ENCODE results near the gene ADAMTSL1. TPM values are rescaled to one million over a fixed set of nuclear protein-coding genes. Genes with fewer than 3 reads are reported as not detected.

Gene ADAMTSL1
- total RNA-seq, 4 donors from 2014 or later: 13.3 to 39.7 (median 27.2) TPM

DNA sequence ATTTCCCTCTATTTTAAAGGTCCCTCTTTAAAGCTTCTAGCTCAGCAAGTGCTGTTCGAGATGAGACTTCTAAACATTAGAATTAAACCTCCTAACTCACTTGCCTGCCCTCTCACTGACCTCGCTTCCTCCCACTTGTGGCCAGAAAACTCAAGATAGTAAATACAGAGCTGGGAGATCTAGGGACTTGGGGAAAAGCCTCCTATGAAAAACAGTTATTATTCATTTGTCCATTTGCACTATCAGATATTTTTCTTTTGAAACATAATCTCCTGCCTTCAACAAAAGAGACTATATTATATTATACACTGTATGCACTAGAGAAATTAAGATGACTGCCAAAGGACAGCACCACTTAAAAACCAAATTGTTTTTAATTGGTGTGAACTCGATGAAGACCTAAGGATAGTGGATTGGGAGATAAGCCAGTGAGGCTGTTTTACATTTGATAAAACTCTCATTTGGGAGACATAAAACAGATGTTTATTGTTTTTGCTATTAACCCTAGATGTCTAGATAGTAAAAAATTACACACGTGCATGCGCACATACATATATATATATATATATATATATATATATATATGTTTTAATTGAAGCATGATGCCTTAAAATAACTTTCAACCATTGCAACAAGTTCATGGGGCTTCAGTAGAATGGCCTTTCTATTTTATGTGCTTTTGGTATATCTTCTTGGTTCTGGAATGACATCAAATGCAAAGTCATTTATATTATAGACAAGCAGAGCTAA lies 229.4 kb downstream of the ADAMTSL1 start:
- Histone ChIP-seq H3K4me3 (no peak overlapping the region), H3K4me1 (peaks cover 0 to 17% (median 0%) of the 10 kb centered on the region in 4 donors), H3K27ac (no peak overlapping the region), H3K9me3 (no peaks in the 10 kb centered on the region), H3K27me3 (no peaks in the 10 kb centered on the region), H3K36me3 (no peaks in the 10 kb centered on the region)
- WGBS, 2 donors (ENCODE audit: low coverage in 1 of 2): 52 to 72% methylated on average over 4 to 5 of the region's 5 CpGs
- in situ Hi-C loops (cut with MboI; ENCODE audit: low pct_ligation_motif_present in 1 of 4, low pct_unique_long_range_greater_than_20kb in 1 of 4, low sequenced_read_pairs in 3 of 4) (no loop called here), intact Hi-C loops (cut with DNase I; ENCODE audit: low total_unique reads) (no loop called here)
- no peak for DNase-seq
- TF ChIP-seq CTCF (IDR thresholded peaks at IDR 0.05) (no peak), EP300 (IDR thresholded peaks at IDR 0.05; ENCODE audit: low read depth) (no peak), POLR2AphosphoS5 (IDR thresholded peaks at IDR 0.05) (no peak), POLR2A (IDR thresholded peaks at IDR 0.05) (no peak)

- H3K4me1 ChIP-seq: peaks cover 0 to 18% (median 0%) of the 10 kb centered on the region in 4 donors
- H3K36me3 ChIP-seq: no peaks in the 10 kb centered on the region
- DNase-seq: no peak
- no peak for TF ChIP-seq POLR2AphosphoS5 (IDR thresholded peaks at IDR 0.05)
- H3K4me3 ChIP-seq: no peak overlapping the region
- H3K27ac ChIP-seq: no peak overlapping the region
- intact Hi-C loops (cut with DNase I; ENCODE audit: low total_unique reads) (no loop called here), in situ Hi-C loops (cut with MboI; ENCODE audit: low pct_ligation_motif_present in 1 of 4, low pct_unique_long_range_greater_than_20kb in 1 of 4, low sequenced_read_pairs in 3 of 4) (no loop called here)
- H3K27me3 ChIP-seq: no peaks in the 10 kb centered on the region
- H3K9me3 ChIP-seq: no peaks in the 10 kb centered on the region
- 77 to 83% methylated on average over 3 to 4 of the region's 4 CpGs for WGBS, 2 donors (ENCODE audit: low coverage in 1 of 2)
Measured at GRCh38 chr9:18703901-18704379, 230.0 kb downstream of the ADAMTSL1 start.

GRCh38 chr9:18705796-18706392 lies 231.9 kb downstream of the ADAMTSL1 start:
- Histone ChIP-seq H3K9me3 (no peaks in the 10 kb centered on the region), H3K27me3 (no peaks in the 10 kb centered on the region), H3K27ac (no peak overlapping the region), H3K36me3 (no peaks in the 10 kb centered on the region), H3K4me3 (no peak overlapping the region), H3K4me1 (peaks cover 0 to 18% (median 0%) of the 10 kb centered on the region in 4 donors)
- in situ Hi-C loops (cut with MboI; ENCODE audit: low pct_ligation_motif_present in 1 of 4, low pct_unique_long_range_greater_than_20kb in 1 of 4, low sequenced_read_pairs in 3 of 4) (no loop called here), intact Hi-C loops (cut with DNase I; ENCODE audit: low total_unique reads) (no loop called here)
- WGBS, 2 donors (ENCODE audit: low coverage in 1 of 2): 46 to 52% methylated on average over 4 of the region's 4 CpGs
- TF ChIP-seq POLR2A (IDR thresholded peaks at IDR 0.05) (no peak), POLR2AphosphoS5 (IDR thresholded peaks at IDR 0.05) (no peak), EP300 (IDR thresholded peaks at IDR 0.05; ENCODE audit: low read depth) (no peak), CTCF (IDR thresholded peaks at IDR 0.05) (no peak)
- DNase-seq: no peak

DNA sequence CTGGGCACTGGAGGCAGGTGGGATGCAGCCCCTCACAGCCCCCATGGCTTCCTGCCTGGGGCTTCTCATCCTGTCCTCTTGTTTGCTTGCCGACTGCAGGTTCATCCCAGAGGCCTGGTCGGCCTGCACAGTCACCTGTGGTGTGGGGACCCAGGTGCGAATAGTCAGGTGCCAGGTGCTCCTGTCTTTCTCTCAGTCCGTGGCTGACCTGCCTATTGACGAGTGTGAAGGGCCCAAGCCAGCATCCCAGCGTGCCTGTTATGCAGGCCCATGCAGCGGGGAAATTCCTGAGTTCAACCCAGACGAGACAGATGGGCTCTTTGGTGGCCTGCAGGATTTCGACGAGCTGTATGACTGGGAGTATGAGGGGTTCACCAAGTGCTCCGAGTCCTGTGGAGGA lies 232.7 kb downstream of the ADAMTSL1 start:
- Histone ChIP-seq H3K27ac (no peak overlapping the region), H3K9me3 (no peaks in the 10 kb centered on the region), H3K4me3 (no peak overlapping the region), H3K27me3 (no peaks in the 10 kb centered on the region), H3K4me1 (peaks cover 0 to 18% (median 0%) of the 10 kb centered on the region in 4 donors), H3K36me3 (no peaks in the 10 kb centered on the region)
- DNase-seq: no peak
- TF ChIP-seq POLR2A (IDR thresholded peaks at IDR 0.05): no peak
- no peak for TF ChIP-seq EP300 (IDR thresholded peaks at IDR 0.05; ENCODE audit: low read depth)
- TF ChIP-seq CTCF (IDR thresholded peaks at IDR 0.05): no peak
- TF ChIP-seq POLR2AphosphoS5 (IDR thresholded peaks at IDR 0.05): no peak
- intact Hi-C loops (cut with DNase I; ENCODE audit: low total_unique reads) (no loop called here), in situ Hi-C loops (cut with MboI; ENCODE audit: low pct_ligation_motif_present in 1 of 4, low pct_unique_long_range_greater_than_20kb in 1 of 4, low sequenced_read_pairs in 3 of 4) (no loop called here)
- 78 to 86% methylated on average over 7 to 10 of the region's 11 CpGs for whole genome bisulfite sequencing, 2 donors (ENCODE audit: low coverage in 1 of 2)

Data from transverse colon (tissue), 4 donors.